HepG2 (cell line): ENCODE measurements around the gene STMN3. TPM values are rescaled to one million over a fixed set of nuclear protein-coding genes. Genes with fewer than 3 reads are reported as not detected.
A peak's percentile ranks its signal among the peaks of the same experiment; 100 is the strongest.

Experiments
- E2F1 ChIP-seq: sonication (generic); formaldehyde crosslinking; IDR thresholded peaks from 2 replicates; pipeline ENCODE4 v1.5.0; 2020; ENCODE audit warnings: missing genetic modification reagents
- FLYWCH1 ChIP-seq: sonication (generic); formaldehyde crosslinking; IDR thresholded peaks from 2 replicates; pipeline ENCODE4 v1.8.1; 2023; ENCODE audit warnings: mild to moderate bottlenecking, missing genetic modification reagents
- HES4 ChIP-seq: sonication (generic); formaldehyde crosslinking; IDR thresholded peaks from 2 replicates; pipeline ENCODE4 v1.9.0; 2021; ENCODE audit warnings: mild to moderate bottlenecking, missing genetic modification reagents, borderline replicate concordance
- NCOR1 ChIP-seq: fragments of 200-600 bp; sonication (generic); IDR thresholded peaks from 2 replicates; pipeline ENCODE4 v1.7.0; 2017; ENCODE audit warnings: antibody characterized with exemption, low read length, borderline replicate concordance
- TBP ChIP-seq: sonication (generic); formaldehyde crosslinking; IDR thresholded peaks from 2 replicates; pipeline ENCODE4 v1.5.0; 2020; ENCODE audit warnings: missing genetic modification reagents
- TCF7 ChIP-seq: sonication (generic); IDR thresholded peaks from 2 replicates; pipeline ENCODE4 v1.6.1; 2016; ENCODE audit warnings: antibody characterized with exemption, low read depth
- TFDP1 ChIP-seq: IDR thresholded peaks from 2 replicates; pipeline ENCODE4 v1.6.1; 2016; ENCODE audit warnings: missing compliant biosample characterization, missing genetic modification reagents, borderline replicate concordance
- TMF1 ChIP-seq: sonication (generic); formaldehyde crosslinking; IDR thresholded peaks from 2 replicates; pipeline ENCODE4 v1.8.1; 2022; ENCODE audit warnings: low read depth, missing genetic modification reagents
- ZNF260 ChIP-seq: sonication (generic); formaldehyde crosslinking; IDR thresholded peaks from 2 replicates; pipeline ENCODE4 v1.4.0; 2020; ENCODE audit warnings: missing genetic modification reagents, low read depth, mild to moderate bottlenecking, borderline replicate concordance
- ZNF274 ChIP-seq: sonication (generic); formaldehyde crosslinking; IDR thresholded peaks from 2 replicates; pipeline ENCODE4 v1.5.1; 2020; ENCODE audit warnings: mild to moderate bottlenecking, missing genetic modification reagents
- ZNF275 ChIP-seq: sonication (generic); formaldehyde crosslinking; IDR thresholded peaks from 2 replicates; pipeline ENCODE4 v1.8.0; 2022; ENCODE audit warnings: missing genetic modification reagents, mild to moderate bottlenecking, inconsistent platforms, borderline replicate concordance
- ZNF451 ChIP-seq: sonication (generic); formaldehyde crosslinking; IDR thresholded peaks from 2 replicates; pipeline ENCODE4 v1.5.0; 2020; ENCODE audit warnings: mild to moderate bottlenecking, missing genetic modification reagents
- polyA plus RNA-seq, 8 experiments: library from polyadenylated mRNA; depleted of rRNA in 3 of 8; stranded (reverse) in 7 of 8; unstranded in 1 of 8; fragments of >200 nt; fragmentation: Illumina TruSeq in 4 of 8; extraction: Trizol in 4 of 8; gene quantifications; 2 replicates each; pipeline versions ENCODE4 v1.2.1 to v1.2.3, GENCODE V29; 2011 to 2016; ENCODE audit warnings: low read depth in 4 of 8, missing spikeins in 1 of 8, mixed read lengths in 1 of 8; ENCODE audit not compliant: insufficient read depth in 1 of 8
- total RNA-seq, 5 experiments: library from RNA; depleted of rRNA; stranded (reverse); fragments of >200 nt; fragmentation: Illumina TruSeq; extraction: Trizol; gene quantifications; 2 replicates each; pipeline ENCODE4 v1.2.3, GENCODE V29; 2016; ENCODE audit warnings: low read depth in 1 of 5
- TF ChIP-seq, protein P1 (sequence below): conservative IDR thresholded peaks from 2 replicates; pipeline ENCODE4 v1.6.1; 2018; ENCODE audit warnings: missing genetic modification reagents
- TF ChIP-seq, protein P2 (sequence below): sonication (generic); formaldehyde crosslinking; conservative IDR thresholded peaks from 2 replicates; pipeline ENCODE4 v1.4.0; 2020; ENCODE audit warnings: missing genetic modification reagents
- TF ChIP-seq, protein P3 (sequence below), 2 experiments: sonication (generic) in 1 of 2; formaldehyde crosslinking in 1 of 2; IDR thresholded peaks; 2 replicates each; pipeline versions ENCODE4 v1.5.1 to v1.6.1; 2011 to 2020; ENCODE audit warnings: borderline replicate concordance in 1 of 2, low read depth in 1 of 2, low read length in 1 of 2, mild to moderate bottlenecking in 1 of 2, missing genetic modification reagents in 1 of 2, moderate library complexity in 1 of 2

Gene STMN3
- total and polyA plus RNA-seq, 2 of the 13 experiments (the other 11 are each of a cell fraction or from before 2014, with no cell fraction given), result 21.0 to 48.3 TPM

DNA sequence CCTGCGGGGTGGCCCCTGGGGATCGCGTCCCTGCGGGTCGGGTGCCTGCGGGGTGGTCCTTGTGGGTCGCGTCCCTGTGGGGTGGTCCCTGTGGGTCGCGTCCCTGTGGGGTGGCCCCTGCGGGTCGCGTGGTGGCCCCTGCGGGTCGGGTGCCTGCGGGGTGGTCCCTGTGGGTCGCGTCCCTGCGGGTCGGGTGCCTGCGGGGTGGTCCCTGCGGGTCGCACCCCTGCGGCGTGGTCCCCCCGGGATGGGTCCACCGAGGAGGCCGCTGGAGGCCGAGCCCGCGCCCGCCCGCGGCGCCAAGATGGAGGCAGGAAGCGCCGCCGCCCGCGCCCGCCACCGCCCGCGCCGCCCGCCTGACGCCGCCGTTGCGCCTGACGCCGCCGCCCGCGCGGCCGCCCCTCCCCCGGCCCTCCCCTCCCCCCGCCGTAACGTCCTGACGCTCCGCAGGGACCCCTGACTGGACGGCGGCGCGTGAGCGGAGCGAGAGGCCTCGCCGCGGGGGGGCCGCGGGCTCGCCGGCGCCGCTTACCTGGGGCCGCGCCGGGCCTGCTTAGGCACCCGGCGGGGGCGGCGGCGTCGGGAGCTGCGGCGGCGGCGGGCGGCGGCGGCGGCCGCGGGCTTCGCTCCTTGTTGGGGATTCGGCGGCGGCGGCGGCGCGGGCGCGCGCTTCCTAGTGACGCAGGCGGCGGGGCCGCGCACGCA lies 26.6 kb downstream of the STMN3 start, which contains the start of gene GMEB2 (continued):
- TF ChIP-seq, protein P1, sequence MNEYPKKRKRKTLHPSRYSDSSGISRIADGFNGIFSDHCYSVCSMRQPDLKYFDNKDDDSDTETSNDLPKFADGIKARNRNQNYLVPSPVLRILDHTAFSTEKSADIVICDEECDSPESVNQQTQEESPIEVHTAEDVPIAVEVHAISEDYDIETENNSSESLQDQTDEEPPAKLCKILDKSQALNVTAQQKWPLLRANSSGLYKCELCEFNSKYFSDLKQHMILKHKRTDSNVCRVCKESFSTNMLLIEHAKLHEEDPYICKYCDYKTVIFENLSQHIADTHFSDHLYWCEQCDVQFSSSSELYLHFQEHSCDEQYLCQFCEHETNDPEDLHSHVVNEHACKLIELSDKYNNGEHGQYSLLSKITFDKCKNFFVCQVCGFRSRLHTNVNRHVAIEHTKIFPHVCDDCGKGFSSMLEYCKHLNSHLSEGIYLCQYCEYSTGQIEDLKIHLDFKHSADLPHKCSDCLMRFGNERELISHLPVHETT (CRISPR knock-in tag), result 0 out of 2 replicates have a peak, but pooled peaks have one; percentile 12
- TF ChIP-seq TFDP1 (CRISPR knock-in tag) (0 out of 2 replicates have a peak, but pooled peaks have one; percentile 37), ZNF451 (CRISPR knock-in tag) (peak; percentile 54; the same call in 1 of the 2 replicates), HES4 (CRISPR knock-in tag) (peak; percentile 85; the same call in 1 of the 2 replicates), ZNF260 (CRISPR knock-in tag) (no peak), TBP (CRISPR knock-in tag) (peak; percentile 49; the same call in 1 of the 2 replicates), FLYWCH1 (CRISPR knock-in tag) (no peak), TCF7 (no peak), ZNF275 (peak; percentile 85; the same call in 1 of the 2 replicates), TMF1 (CRISPR knock-in tag) (no peak; the same call in 1 of the 2 replicates), E2F1 (CRISPR knock-in tag) (peak; percentile 37; the same call in 1 of the 2 replicates), ZNF274 (peak; percentile 66), NCOR1 (no peak)
- TF ChIP-seq, protein P2, sequence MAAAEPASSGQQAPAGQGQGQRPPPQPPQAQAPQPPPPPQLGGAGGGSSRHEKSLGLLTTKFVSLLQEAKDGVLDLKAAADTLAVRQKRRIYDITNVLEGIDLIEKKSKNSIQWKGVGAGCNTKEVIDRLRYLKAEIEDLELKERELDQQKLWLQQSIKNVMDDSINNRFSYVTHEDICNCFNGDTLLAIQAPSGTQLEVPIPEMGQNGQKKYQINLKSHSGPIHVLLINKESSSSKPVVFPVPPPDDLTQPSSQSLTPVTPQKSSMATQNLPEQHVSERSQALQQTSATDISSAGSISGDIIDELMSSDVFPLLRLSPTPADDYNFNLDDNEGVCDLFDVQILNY (CRISPR knock-in tag), result peak; percentile 55; the same call in 1 of the 2 replicates
- TF ChIP-seq, protein P3, sequence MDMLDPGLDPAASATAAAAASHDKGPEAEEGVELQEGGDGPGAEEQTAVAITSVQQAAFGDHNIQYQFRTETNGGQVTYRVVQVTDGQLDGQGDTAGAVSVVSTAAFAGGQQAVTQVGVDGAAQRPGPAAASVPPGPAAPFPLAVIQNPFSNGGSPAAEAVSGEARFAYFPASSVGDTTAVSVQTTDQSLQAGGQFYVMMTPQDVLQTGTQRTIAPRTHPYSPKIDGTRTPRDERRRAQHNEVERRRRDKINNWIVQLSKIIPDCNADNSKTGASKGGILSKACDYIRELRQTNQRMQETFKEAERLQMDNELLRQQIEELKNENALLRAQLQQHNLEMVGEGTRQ (IDR thresholded peaks at IDR 0.05; ENCODE audit: low read depth, low read length), result no peak
- TF ChIP-seq, protein P3 (CRISPR knock-in tag; IDR thresholded peaks at IDR 0.05; ENCODE audit: borderline replicate concordance), result peak; percentile 27; the same call in 1 of the 2 replicates
